Smooth muscle cell of the brain vasculature (primary cell): ENCODE measurements around the gene MRTFB.

Experiments used
- DNase-seq: peaks from one replicate; pipeline ENCODE4 v3.0.0-alpha.2; 2012; ENCODE audit warnings: low read depth, low spot score

MRTFB gene

DNA sequence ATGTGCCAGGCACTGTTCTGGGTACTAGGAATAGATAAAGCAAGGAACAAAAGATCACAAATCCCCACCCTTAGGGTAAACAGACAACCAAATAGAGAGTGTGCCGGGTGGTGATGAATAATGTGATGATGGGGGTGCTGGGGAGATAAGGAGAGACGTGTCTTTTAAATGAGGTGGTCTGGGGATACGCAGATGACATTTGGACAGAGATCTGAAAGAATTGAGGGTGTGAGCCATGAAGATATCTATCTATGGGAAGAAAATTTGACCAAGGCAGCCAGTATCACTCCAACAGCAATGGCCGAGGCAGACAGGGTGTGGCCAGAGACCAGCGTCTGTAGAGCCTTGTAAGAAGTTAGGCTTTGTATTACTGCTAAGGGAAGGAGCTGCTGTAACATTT, 165.3 kb downstream of the MRTFB start:
- DNase-seq = no peak

DNA sequence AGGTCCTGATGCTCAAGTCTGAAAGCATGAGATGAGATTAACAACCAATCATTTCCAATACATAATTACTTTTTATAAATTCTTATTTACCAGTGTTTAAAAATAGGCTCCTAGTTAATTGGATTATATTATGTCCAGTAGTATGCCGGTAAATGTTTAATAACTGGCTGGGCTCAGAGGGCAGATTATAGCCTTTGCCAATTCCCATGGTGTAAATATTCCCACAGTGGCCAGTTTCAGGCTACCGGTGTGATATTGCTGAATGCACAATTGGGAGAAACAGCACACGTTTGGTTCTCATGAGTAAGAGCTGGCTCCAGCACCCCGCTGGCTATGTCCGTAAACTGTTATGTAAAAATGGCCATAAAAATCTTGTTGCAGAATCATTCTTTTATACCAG, 167.6 kb downstream of the MRTFB start:
- no peak for DNase-seq

DNA sequence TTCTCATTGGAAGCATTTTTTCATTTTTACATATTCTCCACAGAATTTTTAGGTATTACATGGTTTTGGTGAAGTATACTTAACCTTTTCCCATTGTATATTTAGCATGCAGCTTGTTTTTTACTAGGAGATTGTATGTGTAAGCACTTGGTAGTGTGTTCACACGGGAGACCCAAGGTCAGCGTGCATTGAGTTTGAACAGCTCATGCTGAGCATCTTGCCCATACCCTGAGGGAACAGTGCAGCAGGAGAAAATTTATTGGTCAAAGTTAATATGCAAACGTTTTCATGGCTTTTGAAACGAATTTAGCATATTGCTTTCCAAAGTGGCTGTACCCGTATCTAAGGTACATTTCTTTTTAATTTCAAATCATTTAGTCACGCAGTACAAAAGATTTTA, 168.7 kb downstream of the MRTFB start:
- DNase-seq = no peak

DNA sequence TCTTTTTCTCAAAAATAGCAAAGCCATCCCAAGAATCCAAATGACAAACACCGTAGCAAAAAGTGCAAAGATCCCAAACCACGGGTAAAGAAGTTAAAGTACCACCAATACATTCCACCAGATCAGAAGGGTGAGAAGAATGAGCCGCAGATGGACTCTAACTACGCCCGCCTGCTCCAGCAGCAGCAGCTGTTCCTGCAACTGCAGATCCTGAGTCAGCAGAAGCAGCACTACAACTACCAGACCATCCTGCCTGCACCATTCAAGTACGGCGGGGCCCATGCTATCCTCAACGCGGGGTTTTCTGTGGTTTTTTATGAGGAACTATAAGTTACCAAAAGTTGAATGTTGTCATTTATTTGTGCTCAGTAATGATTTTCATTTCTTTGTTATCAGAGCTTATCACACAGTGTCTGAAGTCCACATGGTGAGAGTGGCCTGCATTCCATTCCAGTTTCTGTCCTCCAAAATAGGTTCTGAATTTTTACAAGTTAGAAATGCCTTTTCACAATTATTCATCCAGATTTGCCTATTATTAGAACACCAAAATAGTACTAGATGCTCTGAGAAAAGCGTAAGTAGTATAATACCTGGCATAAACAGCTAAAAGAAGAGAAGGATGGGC, 169.2 kb downstream of the MRTFB start:
- DNase-seq = no peak

DNA sequence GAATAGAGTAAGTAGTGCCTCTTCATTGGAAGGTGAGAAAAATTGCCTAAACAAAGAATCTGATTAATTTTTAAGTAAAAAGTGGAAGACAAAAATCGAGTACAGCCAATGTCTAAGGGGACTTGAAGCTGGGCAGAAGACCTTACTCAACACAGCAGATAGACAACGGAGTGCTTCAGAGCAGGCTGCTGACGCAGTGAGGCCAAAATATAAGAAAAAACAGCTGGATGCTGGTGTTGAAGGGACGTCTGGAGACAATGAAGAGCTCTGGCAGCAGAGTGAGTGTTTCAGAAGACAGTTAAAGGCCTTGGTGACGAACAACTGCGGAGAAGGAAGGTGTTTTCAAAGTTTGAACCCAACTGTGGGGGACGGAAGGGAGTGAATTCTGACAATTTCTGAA, 169.8 kb downstream of the MRTFB start:
- no peak for DNase-seq

DNA sequence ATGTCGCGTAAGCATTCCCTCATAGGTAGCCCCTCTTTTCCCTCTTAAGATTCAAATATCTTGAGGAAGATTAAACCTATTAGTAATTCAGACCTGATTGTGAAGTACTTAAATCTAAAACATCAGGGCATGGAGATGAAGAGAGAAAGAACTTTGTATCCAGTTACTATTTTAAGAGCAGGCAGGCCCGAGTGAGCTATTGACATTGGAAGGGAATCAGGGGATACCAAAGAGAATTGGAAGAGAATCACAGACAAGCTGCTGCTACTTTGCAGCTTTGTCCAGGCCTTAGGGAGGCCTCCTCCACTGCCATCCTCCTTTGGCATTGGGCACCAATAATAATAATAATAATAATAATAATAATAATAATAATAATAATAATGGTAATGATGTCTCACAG, 170.5 kb downstream of the MRTFB start:
- DNase-seq = no peak

DNA sequence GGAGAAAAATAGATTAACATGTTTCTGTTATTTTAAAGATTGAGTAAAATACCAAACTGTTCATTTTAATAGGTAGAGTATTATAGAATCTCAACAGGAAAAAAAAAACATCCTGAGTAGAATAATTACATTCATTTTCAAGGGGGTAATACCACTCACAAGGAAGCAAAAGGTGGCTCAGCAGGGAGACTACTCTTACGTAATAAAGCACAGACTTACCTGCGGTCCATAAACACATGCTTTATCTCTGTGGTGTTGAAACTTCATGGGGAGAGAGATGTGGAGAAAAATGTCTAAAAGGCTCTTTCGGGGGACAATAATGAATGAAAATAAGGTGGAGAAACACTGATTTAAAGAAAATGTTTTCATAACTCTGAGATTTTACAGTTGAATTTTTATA, 171.7 kb downstream of the MRTFB start:
- DNase-seq = no peak

- no peak for DNase-seq
Observed at GRCh38 chr16:14244196-14245010, 173.3 kb downstream of the MRTFB start.

DNA sequence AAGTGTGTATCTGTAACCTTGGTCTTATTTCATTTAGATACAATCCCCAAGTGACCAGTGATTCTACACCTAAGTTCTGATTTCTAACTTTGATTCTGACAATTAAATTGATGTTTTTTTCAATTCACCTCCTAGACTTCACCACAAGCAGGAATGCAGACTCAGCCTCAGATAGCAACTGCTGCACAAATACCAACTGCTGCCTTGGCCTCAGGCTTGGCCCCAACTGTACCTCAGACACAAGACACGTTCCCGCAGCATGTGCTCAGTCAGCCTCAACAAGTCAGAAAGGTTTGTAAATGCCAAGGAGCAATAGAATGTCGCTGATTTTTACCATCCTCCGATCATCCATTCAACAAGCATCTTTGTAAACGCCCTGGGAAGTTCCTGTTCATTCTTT, 177.7 kb downstream of the MRTFB start:
- no peak for DNase-seq

- peak; percentile 35 for DNase-seq
Observed at GRCh38 chr16:14249291-14250032, 178.3 kb downstream of the MRTFB start.

GRCh38 chr16:14251419-14251818, 180.3 kb downstream of the MRTFB start:
- DNase-seq = no peak

DNA sequence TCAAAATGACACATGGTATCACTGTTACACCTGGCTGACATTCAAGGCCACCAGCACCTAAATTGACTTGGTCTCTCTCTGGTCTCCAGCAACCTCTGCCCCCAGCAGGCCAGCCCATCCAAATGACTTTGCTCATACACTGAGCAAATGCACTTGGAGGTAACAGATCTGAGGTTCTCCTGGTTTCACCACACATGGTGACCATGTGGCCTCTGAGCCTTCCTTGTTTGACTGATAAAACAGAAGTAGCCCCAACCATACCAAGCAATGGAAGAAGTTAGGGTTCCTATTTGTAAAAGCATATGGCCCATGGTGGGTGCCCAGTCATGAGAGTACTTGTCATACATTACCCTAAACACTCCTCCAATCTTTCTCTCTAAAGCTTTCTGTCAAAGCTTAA, 181.7 kb downstream of the MRTFB start:
- DNase-seq = no peak

DNA sequence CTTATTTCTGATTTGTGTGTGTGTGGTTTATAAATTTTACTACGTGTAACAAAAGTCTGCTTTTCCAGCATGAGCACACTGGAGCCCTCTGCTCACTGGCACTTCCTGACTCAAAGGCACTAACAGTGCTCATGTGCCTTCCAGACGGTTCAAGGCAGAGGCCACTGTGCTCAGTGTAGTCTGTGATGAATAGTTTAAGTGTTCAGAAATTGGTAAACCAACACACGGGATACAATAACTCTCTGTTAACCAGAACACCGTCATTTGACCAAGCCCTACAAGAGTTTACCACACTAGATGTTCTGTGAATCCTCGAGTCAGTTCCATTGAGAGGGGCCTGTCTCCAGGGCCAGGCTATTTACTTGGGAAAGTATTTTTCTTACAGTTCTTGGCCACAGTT, 191.9 kb downstream of the MRTFB start:
- DNase-seq = no peak

GRCh38 chr16:14263769-14264168, 192.7 kb downstream of the MRTFB start:
- DNase-seq = no peak

DNA sequence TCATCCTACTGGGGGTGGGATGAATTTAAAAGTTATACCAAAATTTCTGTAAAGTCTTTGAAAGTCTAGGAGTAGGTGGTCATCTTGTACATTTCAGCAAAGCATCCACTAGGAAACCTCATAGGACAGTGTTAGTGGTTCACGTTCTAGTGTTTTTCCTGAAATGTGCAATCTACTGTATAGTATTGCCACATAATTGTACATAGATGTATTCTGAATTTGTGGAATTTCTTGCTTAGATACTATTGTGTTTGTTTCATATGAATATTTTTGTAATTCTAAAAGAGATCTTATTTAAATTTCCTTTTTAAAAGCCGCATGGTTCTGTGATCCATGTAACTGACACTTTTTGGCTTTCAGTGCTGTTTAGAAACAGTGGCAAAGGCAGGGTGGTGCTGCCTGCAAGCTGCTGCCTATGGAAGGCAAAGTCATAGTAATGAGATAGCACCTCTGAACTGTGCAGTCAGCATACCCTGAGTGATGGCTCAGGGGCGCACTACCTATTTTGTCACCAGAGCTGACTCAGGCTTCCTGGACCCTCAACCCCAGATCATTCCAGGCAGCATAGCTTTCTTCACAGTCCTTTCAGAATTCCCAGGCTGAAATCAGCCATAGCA, 193.3 kb downstream of the MRTFB start:
- DNase-seq = no peak

DNA sequence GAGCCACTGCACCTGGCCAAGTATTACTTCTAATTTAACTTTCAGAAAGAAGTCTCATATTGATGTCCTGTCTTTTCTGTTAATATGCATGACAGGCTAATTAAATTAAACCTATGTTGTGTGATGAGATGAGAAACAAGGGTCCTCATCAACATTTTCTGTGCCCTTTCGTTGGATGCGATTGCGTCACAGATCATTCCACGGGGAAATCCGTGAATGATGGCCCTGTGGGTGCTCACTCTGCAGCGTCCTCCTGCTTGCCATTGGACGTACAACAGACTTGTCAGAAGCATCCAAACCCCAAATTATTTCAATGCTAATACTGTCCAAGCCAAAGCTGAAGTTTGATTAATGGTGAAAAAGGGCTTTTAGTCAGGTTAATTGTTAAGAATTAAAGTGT, 197.0 kb downstream of the MRTFB start:
- no peak for DNase-seq

- DNase-seq = no peak
Observed at GRCh38 chr16:14275934-14276333, 204.8 kb downstream of the MRTFB start.

DNA sequence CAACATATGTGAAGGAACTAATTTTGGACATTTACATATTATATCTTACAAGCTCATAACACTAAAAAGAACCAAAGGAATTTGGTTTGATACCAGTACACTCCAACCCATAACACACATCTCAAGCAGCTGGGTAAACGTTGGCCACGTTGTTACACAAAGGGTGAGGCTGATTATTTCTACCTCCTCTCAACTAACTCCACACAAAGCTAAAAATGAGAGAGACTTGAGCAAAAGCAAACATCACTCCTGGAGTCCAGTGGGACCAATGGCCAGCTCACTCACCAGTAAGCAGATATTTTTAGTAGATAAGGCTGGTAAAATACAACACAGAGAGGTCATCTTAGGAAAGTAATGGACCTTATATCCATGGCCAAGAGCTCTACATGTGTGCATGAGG, 207.6 kb downstream of the MRTFB start:
- DNase-seq = no peak

DNA sequence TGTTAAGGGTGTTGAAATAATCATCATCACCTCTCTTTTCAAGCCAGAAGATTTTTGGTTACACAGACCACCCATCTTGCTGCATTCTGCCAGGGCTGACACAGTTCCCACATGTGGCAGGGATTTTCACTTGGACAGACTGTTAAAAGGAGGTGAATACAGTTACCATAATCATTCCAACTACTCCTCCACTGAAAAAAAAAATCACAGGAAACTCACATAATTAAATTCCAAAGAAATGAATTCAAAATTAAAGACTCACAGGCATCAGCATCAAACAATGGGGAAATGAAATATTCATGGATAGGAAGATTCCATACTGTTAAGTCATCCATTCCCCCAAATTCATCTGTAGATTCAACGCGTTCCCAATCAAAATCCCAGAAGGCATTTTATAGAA, 209.4 kb downstream of the MRTFB start:
- DNase-seq = no peak

GRCh38 chr16:14283786-14284185, 212.7 kb downstream of the MRTFB start:
- DNase-seq = no peak

DNA sequence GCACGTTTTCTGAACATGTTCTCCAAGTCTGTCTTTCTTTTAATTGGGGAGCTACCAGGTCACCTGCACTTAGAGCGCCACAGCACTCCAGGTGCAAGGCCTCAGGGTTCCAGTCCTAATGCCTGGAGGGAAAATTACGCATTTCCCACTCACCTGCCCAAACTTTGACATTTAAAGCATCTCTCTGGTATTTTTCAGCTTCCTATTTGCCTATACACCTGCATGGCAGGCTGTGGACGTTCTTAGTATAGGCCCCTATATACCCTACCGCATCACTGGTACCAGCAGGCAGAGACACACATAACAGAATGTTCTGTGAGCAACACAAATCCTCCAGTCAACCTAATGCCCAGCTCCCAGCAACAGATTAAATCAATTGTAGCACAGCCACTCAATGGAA, 213.3 kb downstream of the MRTFB start:
- DNase-seq = no peak

- no peak for DNase-seq
Observed at GRCh38 chr16:14284930-14285512, 213.9 kb downstream of the MRTFB start.
